Breast epithelium (tissue), 3 donors: ENCODE data around the gene SNCB.

ENCODE experiments used
- CTCF ChIP-seq, 3 donors: fragments of 450-650 bp; IDR thresholded peaks; one replicate each; pipeline ENCODE4 v1.5.1; 2016 to 2017; ENCODE audit warnings: antibody characterized with exemption in 3 of 3, mild to moderate bottlenecking in 3 of 3, moderate library complexity in 3 of 3
- POLR2A ChIP-seq: fragments of 450-650 bp; IDR thresholded peaks from one replicate; pipeline ENCODE4 v1.6.1; 2016; ENCODE audit warnings: antibody characterized with exemption, mild to moderate bottlenecking, moderate library complexity
- POLR2AphosphoS5 ChIP-seq, 3 donors: sonication (generic); formaldehyde crosslinking; IDR thresholded peaks; one replicate each; pipeline ENCODE4 v1.6.1; 2017; ENCODE audit warnings: antibody characterized with exemption in 3 of 3

DNA sequence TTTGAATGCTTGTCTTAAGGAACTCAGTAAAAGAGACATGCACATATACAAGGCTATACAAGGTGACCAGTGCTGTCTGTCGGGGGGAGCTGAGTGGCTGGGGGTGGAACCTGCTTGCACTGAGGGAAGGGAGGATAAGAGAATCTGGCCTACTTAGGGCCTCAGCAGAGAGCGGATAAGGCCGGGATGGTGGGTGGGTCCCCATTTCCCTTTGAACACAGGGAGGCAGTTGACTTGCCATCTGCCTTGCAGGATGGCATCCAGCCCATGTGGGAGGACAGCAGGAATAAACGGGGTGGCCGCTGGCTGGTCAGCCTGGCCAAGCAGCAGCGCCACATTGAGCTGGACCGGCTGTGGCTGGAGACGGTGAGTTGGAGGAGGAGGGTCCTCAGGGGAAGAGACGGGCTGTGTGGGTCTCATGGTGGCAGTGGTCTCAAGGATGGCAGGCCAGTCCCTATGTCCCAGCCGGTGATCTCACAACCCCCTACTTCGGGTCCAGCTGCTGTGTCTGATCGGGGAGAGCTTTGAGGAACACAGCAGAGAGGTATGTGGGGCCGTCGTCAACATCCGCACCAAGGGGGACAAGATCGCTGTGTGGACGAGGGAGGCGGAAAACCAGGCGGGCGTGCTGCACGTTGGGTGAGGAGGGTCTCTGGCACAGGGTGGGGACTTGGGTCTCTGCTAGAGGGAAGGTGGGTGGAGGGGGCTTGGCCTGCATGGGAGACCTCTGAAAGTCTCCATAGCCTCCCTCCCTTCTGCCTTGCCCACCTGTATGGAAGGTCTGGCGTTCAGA lies 14.7 kb upstream of the SNCB start:
- TF ChIP-seq POLR2AphosphoS5 (IDR thresholded peaks at IDR 0.05) = no peak
- TF ChIP-seq POLR2A = no peak
- TF ChIP-seq CTCF (IDR thresholded peaks at IDR 0.05) = no peak
